A549 (cell line): ENCODE measurements around the gene MYO7A. TPM values are rescaled to one million over a fixed set of nuclear protein-coding genes. Genes with fewer than 3 reads are reported as not detected.

Source experiments
- ATAC-seq, 2 experiments: fragments of 200-7000 bp in 1 of 2; fragments of >200 bp in 1 of 2; cut with Nextera tagmentation in 1 of 2; cut with Tn5 transposase in 1 of 2; 3 replicates each; pipeline versions ENCODE4 v1.8.0 to v1.9.1; 2018 to 2020; ENCODE audit warnings: mild to moderate bottlenecking in 1 of 2, moderate library complexity in 1 of 2
- CTCF ChIA-PET: fragments of 300-600 bp; sonication (Branson Sonifier 250); formaldehyde crosslinking; extraction: SDS; loops from one replicate; lab custom pipeline; 2021; ENCODE audit warnings: antibody characterized with exemption, inconsistent platforms; lab: Yijun Ruan, JAX
- POLR2A ChIA-PET: fragments of 350-600 bp; formaldehyde crosslinking; extraction: SDS; loops from one replicate; lab custom pipeline; 2021; ENCODE audit warnings: antibody characterized with exemption, inconsistent platforms; lab: Yijun Ruan, JAX
- DNase-seq, 2 experiments: peaks; one replicate each; pipeline versions ENCODE4 v3.0.0 to v3.0.0-alpha.2; 2011 to 2016; ENCODE audit warnings: low read depth in 1 of 2, low spot score in 1 of 2
- FAIRE-seq: peaks from 2 replicates; lab custom pipeline; 2011; peaks lifted over from hg19 to GRCh38; lab: Jason Lieb, UNC
- H3K27ac ChIP-seq, 2 experiments: fragments of >200 bp; sonication (Bioruptor Twin); formaldehyde crosslinking; 3 replicates each; pipeline ENCODE4 v1.5.1; 2016 to 2017
- H3K4me1 ChIP-seq: fragments of >200 bp; sonication (Bioruptor Twin); formaldehyde crosslinking; 3 replicates; pipeline ENCODE4 v1.6.1; 2016
- H3K4me2 ChIP-seq: fragments of >200 bp; sonication (Bioruptor Twin); formaldehyde crosslinking; 3 replicates; pipeline ENCODE4 v1.6.1; 2016
- H3K4me3 ChIP-seq: fragments of >200 bp; sonication (Bioruptor Twin); formaldehyde crosslinking; 3 replicates; pipeline ENCODE4 v1.5.1; 2016
- H3K9me3 ChIP-seq: fragments of >200 bp; sonication (Bioruptor Twin); formaldehyde crosslinking; 3 replicates; pipeline ENCODE4 v1.6.1; 2016
- ATOH8 ChIP-seq: fragments of 250-450 bp; sonication (Bioruptor Pico); IDR thresholded peaks from 2 replicates; pipeline ENCODE4 v1.5.0; 2020; ENCODE audit warnings: low read depth, mild to moderate bottlenecking, moderate library complexity
- BCL3 ChIP-seq: fragments of >200 bp; sonication (Bioruptor Twin); formaldehyde crosslinking; IDR thresholded peaks from 3 replicates; pipeline ENCODE4 v1.6.1; 2016
- BHLHE40 ChIP-seq: IDR thresholded peaks from 2 replicates; pipeline ENCODE4 v1.6.1; 2012; ENCODE audit warnings: low read depth, low read length, inconsistent platforms
- CBX8 ChIP-seq: fragments of 200-600 bp; sonication (generic); IDR thresholded peaks from 2 replicates; pipeline ENCODE4 v1.6.1; 2016
- CEBPB ChIP-seq, 2 experiments: fragments of >200 bp in 1 of 2; sonication (Bioruptor Twin) in 1 of 2; formaldehyde crosslinking in 1 of 2; IDR thresholded peaks; 2 replicates each; pipeline ENCODE4 v1.6.1; 2012 to 2016
- CTCF ChIP-seq: fragments of >200 bp; sonication (Bioruptor Twin); formaldehyde crosslinking; IDR thresholded peaks from 3 replicates; pipeline ENCODE4 v1.5.1; 2016
- E2F6 ChIP-seq: IDR thresholded peaks from 2 replicates; pipeline ENCODE4 v1.6.1; 2012; ENCODE audit warnings: low read depth, borderline replicate concordance
- EHF ChIP-seq: fragments of 250-450 bp; sonication (Bioruptor Pico); IDR thresholded peaks from 2 replicates; pipeline ENCODE4 v1.5.0; 2020; ENCODE audit warnings: mild to moderate bottlenecking
- EP300 ChIP-seq, 2 experiments: fragments of >200 bp; sonication (Bioruptor Twin); formaldehyde crosslinking; IDR thresholded peaks; 2 replicates in 1 of 2; 3 replicates in 1 of 2; pipeline ENCODE4 v1.6.1; 2016 to 2017
- FOSL2 ChIP-seq, 2 experiments: fragments of 450-650 bp in 1 of 2; fragments of >200 bp in 1 of 2; sonication (Bioruptor Twin) in 1 of 2; formaldehyde crosslinking; IDR thresholded peaks; 2 replicates each; pipeline versions ENCODE4 v1.5.0 to v1.6.1; 2016 to 2020; ENCODE audit warnings: mild to moderate bottlenecking in 1 of 2, moderate library complexity in 1 of 2
- HEYL ChIP-seq: fragments of 250-450 bp; sonication (Bioruptor Pico); IDR thresholded peaks from 2 replicates; pipeline ENCODE4 v1.8.0; 2021; ENCODE audit warnings: mild to moderate bottlenecking, moderate library complexity
- HOXB5 ChIP-seq: fragments of 250-450 bp; sonication (Bioruptor Pico); IDR thresholded peaks from 2 replicates; pipeline ENCODE4 v1.5.0; 2020; ENCODE audit warnings: mild to moderate bottlenecking, moderate library complexity
- NPAS2 ChIP-seq: fragments of 250-450 bp; sonication (Bioruptor Pico); IDR thresholded peaks from 2 replicates; pipeline ENCODE4 v1.8.0; 2022; ENCODE audit warnings: mild to moderate bottlenecking, moderate library complexity, borderline replicate concordance
- POLR2AphosphoS2 ChIP-seq: conservative IDR thresholded peaks from 2 replicates; pipeline ENCODE4 v1.6.1; 2012; ENCODE audit warnings: low read length, improper control_type of control experiment, inconsistent platforms
- RAD21 ChIP-seq, 2 experiments: fragments of >200 bp in 1 of 2; sonication (Bioruptor Twin) in 1 of 2; formaldehyde crosslinking in 1 of 2; IDR thresholded peaks in 1 of 2; conservative IDR thresholded peaks in 1 of 2; 2 replicates in 1 of 2; 3 replicates in 1 of 2; pipeline ENCODE4 v1.6.1; 2012 to 2018; ENCODE audit warnings: inconsistent platforms in 1 of 2
- RCOR1 ChIP-seq: fragments of 150-350 bp; IDR thresholded peaks from 2 replicates; pipeline ENCODE4 v1.6.1; 2014; ENCODE audit warnings: antibody characterized with exemption, low read length, low read depth
- REST ChIP-seq: fragments of 200-600 bp; sonication (generic); IDR thresholded peaks from 2 replicates; pipeline ENCODE4 v1.6.1; 2016; ENCODE audit warnings: antibody characterized with exemption, mild to moderate bottlenecking, moderate library complexity
- RNF2 ChIP-seq: fragments of 200-600 bp; sonication (generic); IDR thresholded peaks from 2 replicates; pipeline ENCODE4 v1.6.1; 2016; ENCODE audit warnings: low read depth, mild to moderate bottlenecking, antibody characterized with exemption, moderate library complexity, borderline replicate concordance
- TFCP2L1 ChIP-seq: fragments of 250-450 bp; sonication (Bioruptor Pico); IDR thresholded peaks from 2 replicates; pipeline ENCODE4 v1.5.0; 2021; ENCODE audit warnings: mild to moderate bottlenecking
- ZSCAN20 ChIP-seq: fragments of 250-450 bp; sonication (Bioruptor Pico); IDR thresholded peaks from 2 replicates; pipeline ENCODE4 v1.8.0; 2022; ENCODE audit warnings: mild to moderate bottlenecking, moderate library complexity
- WGBS: methylation state at CpG from one replicate; pipeline ENCODE4 v1.1.6; 2017; ENCODE audit errors: missing lambda C conversion rate; 5-methylcytosine and 5-hydroxymethylcytosine counted together
- polyA plus RNA-seq, 4 experiments: library from polyadenylated mRNA; depleted of rRNA in 3 of 4; stranded (reverse); fragments of >200 nt; fragmentation: RNase III in 1 of 4; extraction: RNeasy Plus Mini Kit Qiagen cat#74134 plus additional on column Dnase treatment in 1 of 4; gene quantifications; 2 replicates in 3 of 4; 3 replicates in 1 of 4; pipeline ENCODE4 v1.2.3, GENCODE V29; 2011 to 2017

The MYO7A gene
- polyA plus RNA-seq, 2 of the 4 experiments (the other 2 are of a cell fraction) = 1.7 to 2.1 TPM

- ChIA-PET CTCF (interaction anchor here (0.9 to 11.6 kb wide), 12 partner anchors 14 to 373 kb away, joined by 3 to 290 read pairs (median 6); partner anchors contain the start of genes CAPN5, MYO7A and OMP), POLR2A (interaction anchor here (0.6 kb wide), 1 partner anchor 177 kb away, joined by 5 read pairs; no protein-coding TSS in a partner anchor)
- no peak for FAIRE-seq
- Histone ChIP-seq H3K27ac (no peak overlapping the region), H3K9me3 (no peaks in the 10 kb centered on the region), H3K4me1 (peaks cover 6% of the 10 kb centered on the region; the same call in 1 of the 3 replicates), H3K4me3 (no peak overlapping the region), H3K4me2 (no peak overlapping the region)
- ATAC-seq = no peak; a peak in 1 of 6 replicates
- TF ChIP-seq HOXB5 (CRISPR knock-in tag) (no peak), RAD21 (conservative IDR thresholded peaks at IDR 0.05 in 1 of 2, IDR thresholded peaks at IDR 0.05 in 1 of 2) (peak in 1 of 2 experiments; percentile 16; a peak in 1 of 5 replicates)
- DNase-seq = no peak
- WGBS = 96% methylated on average over 7 of the region's 7 CpGs
These were observed 33.1 kb upstream of the MYO7A start for GRCh38 chr11:77094841-77095365.

GRCh38 chr11:77095551-77096490, 32.2 kb upstream of the MYO7A start:
- CTCF ChIA-PET = interaction anchor here (0.6 to 11.6 kb wide), 13 partner anchors 9 to 374 kb away, joined by 3 to 290 read pairs (median 6); partner anchors contain the start of genes B3GNT6, CAPN5, MYO7A and OMP
- no peak for ATAC-seq
- no peaks in the 10 kb centered on the region for H3K9me3 ChIP-seq
- TF ChIP-seq REST (no peak), RNF2 (no peak), BHLHE40 (no peak), POLR2AphosphoS2 (no peak), TFCP2L1 (CRISPR knock-in tag) (no peak), RAD21 (conservative IDR thresholded peaks at IDR 0.05 in 1 of 2, IDR thresholded peaks at IDR 0.05 in 1 of 2) (no peak), CEBPB (IDR thresholded peaks at IDR 0.05) (no peak), NPAS2 (CRISPR knock-in tag) (no peak), E2F6 (no peak), FOSL2 (IDR thresholded peaks at IDR 0.05) (no peak), FOSL2 (CRISPR knock-in tag; IDR thresholded peaks at IDR 0.05) (no peak), HEYL (CRISPR knock-in tag) (no peak), EHF (no peak), ZSCAN20 (CRISPR knock-in tag) (no peak), CTCF (no peak), ATOH8 (no peak), RCOR1 (no peak), CBX8 (no peak), BCL3 (no peak), EP300 (IDR thresholded peaks at IDR 0.05) (no peak)
- TF ChIP-seq, all 56 proteins: peak for 0
- Histone ChIP-seq H3K4me2 (no peak overlapping the region), H3K4me1 (peaks cover 3% of the 10 kb centered on the region; the same call in 1 of the 3 replicates), H3K4me3 (no peak overlapping the region), H3K27ac (no peak overlapping the region)
- WGBS = 80% methylated on average over 19 of the region's 21 CpGs
- DNase-seq = no peak
- POLR2A ChIA-PET = interaction anchor here (0.6 kb wide), 1 partner anchor 178 kb away, joined by 5 read pairs; no protein-coding TSS in a partner anchor
- FAIRE-seq = no peak
